ENCODE measurements around the gene BPIFA1. TPM values are rescaled to one million over a fixed set of nuclear protein-coding genes. Genes with fewer than 3 reads are reported as not detected.

Gene BPIFA1
- total RNA-seq, result not detected
- not detected for polyA plus RNA-seq (ENCODE audit: insufficient read length in 2 of 2)
- long read RNA-seq, donor 1, result 0 reads
- long read RNA-seq, donor 2, result 0 reads
- long read RNA-seq, donor 3, result 0 reads
- long read RNA-seq, donor 4, result 0 reads

- peaks cover 5% of the 10 kb centered on the region for H3K27me3 ChIP-seq (ENCODE audit: control insufficient read depth, insufficient read depth, low read length)
- H3K4me3 ChIP-seq (ENCODE audit: low read depth, low read length), result no peak within 1 kb of the TSS
- WGBS (ENCODE audit: insufficient coverage), result 92% methylated on average over 3 of the region's 5 CpGs
- H3K4me1 ChIP-seq (ENCODE audit: control insufficient read depth, insufficient read depth, low read length), result no peaks in the 10 kb centered on the region
- no peak for DNase-seq (ENCODE audit: low read depth in 4 of 6, low spot score in 6 of 6)
- H3K9me3 ChIP-seq (ENCODE audit: control insufficient read depth, insufficient read depth, low read length), result no peaks in the 10 kb centered on the region
- no peaks in the 10 kb centered on the region for H3K36me3 ChIP-seq (ENCODE audit: control insufficient read depth, insufficient read depth, low read length)
- no peak within 1 kb of the TSS for H3K27ac ChIP-seq (ENCODE audit: low read depth, low read length)
Observed at GRCh38 chr20:33235696-33236095, at the start of gene BPIFA1. BPIFA1 (plus strand) TSS chr20:33235996; CDS start chr20:33237712, 1,716 bp downstream.

GRCh38 chr20:33187491-33187890 is 48.3 kb upstream of the BPIFA1 start:
- Histone ChIP-seq H3K9me3 (ENCODE audit: control insufficient read depth, insufficient read depth, low read length) (peaks cover 2% of the 10 kb centered on the region), H3K27ac (ENCODE audit: low read depth, low read length) (no peak overlapping the region), H3K4me3 (ENCODE audit: low read depth, low read length) (no peak overlapping the region), H3K27me3 (ENCODE audit: control insufficient read depth, insufficient read depth, low read length) (no peaks in the 10 kb centered on the region), H3K36me3 (ENCODE audit: control insufficient read depth, insufficient read depth, low read length) (no peaks in the 10 kb centered on the region), H3K4me1 (ENCODE audit: control insufficient read depth, insufficient read depth, low read length) (no peaks in the 10 kb centered on the region)
- no peak for DNase-seq (ENCODE audit: low read depth in 4 of 6, low spot score in 6 of 6)
- 76% methylated on average over 2 of the region's 4 CpGs for WGBS (ENCODE audit: insufficient coverage)

GRCh38 chr20:33188421-33188820 is 47.4 kb upstream of the BPIFA1 start:
- H3K27me3 ChIP-seq (ENCODE audit: control insufficient read depth, insufficient read depth, low read length), result no peaks in the 10 kb centered on the region
- no peak overlapping the region for H3K27ac ChIP-seq (ENCODE audit: low read depth, low read length)
- H3K4me1 ChIP-seq (ENCODE audit: control insufficient read depth, insufficient read depth, low read length), result no peaks in the 10 kb centered on the region
- DNase-seq (ENCODE audit: low read depth in 4 of 6, low spot score in 6 of 6), result no peak
- WGBS (ENCODE audit: insufficient coverage), result 81% methylated on average over 6 of the region's 9 CpGs
- H3K9me3 ChIP-seq (ENCODE audit: control insufficient read depth, insufficient read depth, low read length), result peaks cover under 1% of the 10 kb centered on the region
- H3K36me3 ChIP-seq (ENCODE audit: control insufficient read depth, insufficient read depth, low read length), result no peaks in the 10 kb centered on the region
- no peak overlapping the region for H3K4me3 ChIP-seq (ENCODE audit: low read depth, low read length)

GRCh38 chr20:33191484-33191883 is 44.3 kb upstream of the BPIFA1 start:
- DNase-seq (ENCODE audit: low read depth in 4 of 6, low spot score in 6 of 6), result no peak
- Histone ChIP-seq H3K4me3 (ENCODE audit: low read depth, low read length) (no peak overlapping the region), H3K27ac (ENCODE audit: low read depth, low read length) (no peak overlapping the region), H3K36me3 (ENCODE audit: control insufficient read depth, insufficient read depth, low read length) (no peaks in the 10 kb centered on the region), H3K9me3 (ENCODE audit: control insufficient read depth, insufficient read depth, low read length) (no peaks in the 10 kb centered on the region), H3K27me3 (ENCODE audit: control insufficient read depth, insufficient read depth, low read length) (no peaks in the 10 kb centered on the region), H3K4me1 (ENCODE audit: control insufficient read depth, insufficient read depth, low read length) (no peaks in the 10 kb centered on the region)
- 50% methylated on average over 1 of the region's 3 CpGs for WGBS (ENCODE audit: insufficient coverage)

GRCh38 chr20:33191955-33192354 is 43.8 kb upstream of the BPIFA1 start:
- H3K27me3 ChIP-seq (ENCODE audit: control insufficient read depth, insufficient read depth, low read length), result no peaks in the 10 kb centered on the region
- H3K9me3 ChIP-seq (ENCODE audit: control insufficient read depth, insufficient read depth, low read length), result no peaks in the 10 kb centered on the region
- no peak overlapping the region for H3K27ac ChIP-seq (ENCODE audit: low read depth, low read length)
- H3K4me3 ChIP-seq (ENCODE audit: low read depth, low read length), result no peak overlapping the region
- H3K4me1 ChIP-seq (ENCODE audit: control insufficient read depth, insufficient read depth, low read length), result no peaks in the 10 kb centered on the region
- no peak for DNase-seq (ENCODE audit: low read depth in 4 of 6, low spot score in 6 of 6)
- no CpG with 5 or more reads among the region's 1 CpG for WGBS (ENCODE audit: insufficient coverage)
- H3K36me3 ChIP-seq (ENCODE audit: control insufficient read depth, insufficient read depth, low read length), result no peaks in the 10 kb centered on the region

GRCh38 chr20:33192912-33193501 is 42.8 kb upstream of the BPIFA1 start:
- Histone ChIP-seq H3K27me3 (ENCODE audit: control insufficient read depth, insufficient read depth, low read length) (no peaks in the 10 kb centered on the region), H3K4me1 (ENCODE audit: control insufficient read depth, insufficient read depth, low read length) (no peaks in the 10 kb centered on the region), H3K4me3 (ENCODE audit: low read depth, low read length) (no peak overlapping the region), H3K36me3 (ENCODE audit: control insufficient read depth, insufficient read depth, low read length) (no peaks in the 10 kb centered on the region), H3K9me3 (ENCODE audit: control insufficient read depth, insufficient read depth, low read length) (no peaks in the 10 kb centered on the region), H3K27ac (ENCODE audit: low read depth, low read length) (no peak overlapping the region)
- DNase-seq (ENCODE audit: low read depth in 4 of 6, low spot score in 6 of 6), result no peak
- 62% methylated on average over 2 of the region's 8 CpGs for WGBS (ENCODE audit: insufficient coverage)

GRCh38 chr20:33199026-33199425 is 36.8 kb upstream of the BPIFA1 start:
- H3K36me3 ChIP-seq (ENCODE audit: control insufficient read depth, insufficient read depth, low read length), result no peaks in the 10 kb centered on the region
- no peaks in the 10 kb centered on the region for H3K9me3 ChIP-seq (ENCODE audit: control insufficient read depth, insufficient read depth, low read length)
- WGBS (ENCODE audit: insufficient coverage), result 92% methylated on average over 3 of the region's 3 CpGs
- H3K4me1 ChIP-seq (ENCODE audit: control insufficient read depth, insufficient read depth, low read length), result no peaks in the 10 kb centered on the region
- no peak overlapping the region for H3K27ac ChIP-seq (ENCODE audit: low read depth, low read length)
- peaks cover 2% of the 10 kb centered on the region for H3K27me3 ChIP-seq (ENCODE audit: control insufficient read depth, insufficient read depth, low read length)
- no peak overlapping the region for H3K4me3 ChIP-seq (ENCODE audit: low read depth, low read length)
- DNase-seq (ENCODE audit: low read depth in 4 of 6, low spot score in 6 of 6), result no peak

- H3K27me3 ChIP-seq (ENCODE audit: control insufficient read depth, insufficient read depth, low read length), result peaks cover 6% of the 10 kb centered on the region
- H3K4me1 ChIP-seq (ENCODE audit: control insufficient read depth, insufficient read depth, low read length), result no peaks in the 10 kb centered on the region
- no peak overlapping the region for H3K27ac ChIP-seq (ENCODE audit: low read depth, low read length)
- WGBS (ENCODE audit: insufficient coverage), result 46% methylated on average over 2 of the region's 4 CpGs
- no peak for DNase-seq (ENCODE audit: low read depth in 4 of 6, low spot score in 6 of 6)
- H3K9me3 ChIP-seq (ENCODE audit: control insufficient read depth, insufficient read depth, low read length), result no peaks in the 10 kb centered on the region
- no peaks in the 10 kb centered on the region for H3K36me3 ChIP-seq (ENCODE audit: control insufficient read depth, insufficient read depth, low read length)
- no peak overlapping the region for H3K4me3 ChIP-seq (ENCODE audit: low read depth, low read length)
Observed at GRCh38 chr20:33202451-33202850, 33.3 kb upstream of the BPIFA1 start.

- Histone ChIP-seq H3K27ac (ENCODE audit: low read depth, low read length) (no peak overlapping the region), H3K4me3 (ENCODE audit: low read depth, low read length) (no peak overlapping the region), H3K27me3 (ENCODE audit: control insufficient read depth, insufficient read depth, low read length) (peaks cover 6% of the 10 kb centered on the region), H3K9me3 (ENCODE audit: control insufficient read depth, insufficient read depth, low read length) (no peaks in the 10 kb centered on the region), H3K36me3 (ENCODE audit: control insufficient read depth, insufficient read depth, low read length) (no peaks in the 10 kb centered on the region), H3K4me1 (ENCODE audit: control insufficient read depth, insufficient read depth, low read length) (no peaks in the 10 kb centered on the region)
- WGBS (ENCODE audit: insufficient coverage), result no CpG with 5 or more reads among the region's 3 CpGs
- no peak for DNase-seq (ENCODE audit: low read depth in 4 of 6, low spot score in 6 of 6)
Observed at GRCh38 chr20:33203444-33203843, 32.4 kb upstream of the BPIFA1 start.

- Histone ChIP-seq H3K9me3 (ENCODE audit: control insufficient read depth, insufficient read depth, low read length) (no peaks in the 10 kb centered on the region), H3K36me3 (ENCODE audit: control insufficient read depth, insufficient read depth, low read length) (no peaks in the 10 kb centered on the region), H3K4me1 (ENCODE audit: control insufficient read depth, insufficient read depth, low read length) (no peaks in the 10 kb centered on the region), H3K27me3 (ENCODE audit: control insufficient read depth, insufficient read depth, low read length) (peaks cover 17% of the 10 kb centered on the region), H3K4me3 (ENCODE audit: low read depth, low read length) (no peak overlapping the region), H3K27ac (ENCODE audit: low read depth, low read length) (no peak overlapping the region)
- DNase-seq (ENCODE audit: low read depth in 4 of 6, low spot score in 6 of 6), result peak; percentile 22 to 82 (median 48)
- 12% methylated on average over 11 of the region's 13 CpGs for WGBS (ENCODE audit: insufficient coverage)
Observed at GRCh38 chr20:33209789-33210188, 26.0 kb upstream of the BPIFA1 start.

Data from spinal cord (tissue), 10 donors.